ENCODE data around the gene SLCO1A2. TPM values are rescaled to one million over a fixed set of nuclear protein-coding genes. Genes with fewer than 3 reads are reported as not detected.

SLCO1A2 gene
- total RNA-seq, 2 experiments from 2014 or later = not detected

DNA sequence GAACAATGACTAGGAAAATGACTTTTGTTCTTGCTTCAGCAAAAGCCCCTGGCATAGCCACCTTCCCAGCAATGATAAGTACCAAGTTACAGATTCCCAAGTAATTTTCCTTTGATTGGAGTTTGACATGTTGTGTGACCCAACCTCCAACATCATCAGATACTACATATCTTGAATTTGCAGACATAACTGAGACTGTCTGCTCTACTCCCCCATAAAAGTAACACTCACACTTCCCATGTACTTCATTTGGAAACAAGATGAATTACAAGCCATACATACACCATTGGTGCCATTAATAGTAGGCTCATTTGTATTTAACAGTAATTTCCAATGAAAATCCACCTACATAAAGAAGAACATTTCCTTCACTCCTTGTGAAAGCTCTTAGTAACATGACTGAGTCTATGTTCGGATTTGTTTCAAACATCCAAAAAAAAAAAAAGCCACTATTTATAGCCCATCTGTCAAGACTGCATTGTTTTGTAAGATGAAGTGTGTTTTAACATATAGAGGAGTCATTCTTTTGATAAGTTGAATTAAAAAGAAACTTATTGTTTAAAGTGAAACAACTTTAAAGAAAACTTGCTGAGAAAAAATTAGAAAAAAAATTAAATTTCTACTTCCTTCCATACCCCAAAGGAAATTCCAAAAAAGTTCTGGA lies 12.0 kb upstream of the SLCO1A2 start:
- H3K27me3 Mint-ChIP-seq = peaks cover 3% of the 10 kb centered on the region
- ChIA-PET CTCF (no interaction called here), POLR2A (no interaction called here)
- H3K27ac Mint-ChIP-seq = no peak overlapping the region
- no peaks in the 10 kb centered on the region for H3K4me1 Mint-ChIP-seq (ENCODE audit: low read depth)
- H3K4me3 Mint-ChIP-seq = no peak overlapping the region
- intact Hi-C loops (cut with micrococcal nuclease) = no loop called here
- DNase-seq = no peak
- no peaks in the 10 kb centered on the region for H3K36me3 Mint-ChIP-seq
- no peaks in the 10 kb centered on the region for H3K9me3 Mint-ChIP-seq

DNA sequence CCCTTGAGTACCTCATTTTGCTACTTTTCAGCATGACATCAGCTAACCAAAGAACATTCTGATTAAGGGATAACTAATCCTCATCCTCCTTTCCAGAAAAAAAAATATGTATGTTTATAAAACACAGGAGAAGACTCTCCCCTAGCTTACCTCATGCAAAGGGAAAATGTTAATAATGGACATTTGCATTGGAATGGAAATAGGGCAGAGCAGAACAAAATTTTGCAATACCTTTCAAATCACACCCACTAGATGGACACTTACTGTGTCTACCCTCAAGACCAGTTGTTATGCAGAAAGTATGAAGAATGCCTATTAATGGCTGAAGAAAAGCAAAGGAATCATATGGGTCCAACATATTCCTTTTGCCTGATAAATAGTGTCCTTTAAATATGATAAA lies 8.9 kb upstream of the SLCO1A2 start:
- Mint-ChIP-seq H3K9me3 (no peaks in the 10 kb centered on the region), H3K4me3 (no peak overlapping the region), H3K4me1 (ENCODE audit: low read depth) (no peaks in the 10 kb centered on the region), H3K27me3 (peaks cover 3% of the 10 kb centered on the region), H3K27ac (no peak overlapping the region), H3K36me3 (no peaks in the 10 kb centered on the region)
- CTCF ChIA-PET = no interaction called here
- intact Hi-C loops (cut with micrococcal nuclease) = no loop called here
- DNase-seq = no peak
- POLR2A ChIA-PET = no interaction called here

DNA sequence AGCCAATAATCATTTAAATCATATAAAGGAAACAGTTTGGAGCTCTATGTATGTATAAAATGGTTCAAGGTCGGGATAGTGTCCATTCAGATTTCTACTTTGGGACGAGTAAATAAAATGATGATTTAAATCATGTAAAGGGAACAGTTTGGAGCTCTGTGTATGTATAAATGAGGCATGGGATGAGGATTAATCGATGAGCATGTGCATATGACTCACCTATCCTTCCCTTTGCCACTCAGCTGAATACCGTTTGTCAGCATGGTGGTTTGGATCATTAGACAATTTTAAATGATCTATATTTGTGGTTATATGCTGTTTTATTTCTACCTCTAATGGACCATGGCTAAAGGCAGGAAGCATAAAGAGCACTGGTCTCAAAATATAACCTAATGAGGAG lies 7.1 kb upstream of the SLCO1A2 start:
- intact Hi-C loops (cut with micrococcal nuclease) = no loop called here
- H3K4me1 Mint-ChIP-seq (ENCODE audit: low read depth) = no peaks in the 10 kb centered on the region
- no peaks in the 10 kb centered on the region for H3K9me3 Mint-ChIP-seq
- no peak overlapping the region for H3K4me3 Mint-ChIP-seq
- CTCF ChIA-PET = interaction anchor here (0.6 kb wide), 1 partner anchor 1249 kb away, joined by 3 read pairs; no protein-coding TSS in a partner anchor
- H3K27me3 Mint-ChIP-seq = peaks cover 2% of the 10 kb centered on the region
- DNase-seq = no peak
- no peak overlapping the region for H3K27ac Mint-ChIP-seq
- no peaks in the 10 kb centered on the region for H3K36me3 Mint-ChIP-seq
- POLR2A ChIA-PET = no interaction called here

DNA sequence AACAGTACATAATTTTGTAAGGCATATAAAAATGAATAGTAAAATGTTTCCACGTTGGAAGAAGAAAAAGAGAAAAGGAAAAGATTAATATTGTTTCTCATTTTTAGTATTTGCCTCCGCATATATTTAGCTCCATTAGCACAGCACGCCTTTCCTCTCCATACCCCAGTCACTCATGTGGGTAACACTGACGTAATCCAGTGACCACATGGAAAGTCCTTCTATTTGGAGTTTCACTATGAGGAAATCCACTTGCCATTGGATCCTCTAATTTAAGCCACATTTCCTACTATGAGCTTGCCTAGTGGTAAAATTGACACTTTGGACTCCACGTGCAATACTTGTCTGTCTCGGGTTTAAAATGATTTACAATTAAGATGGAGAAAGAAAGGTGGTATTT lies 5.7 kb upstream of the SLCO1A2 start:
- CTCF ChIA-PET = no interaction called here
- POLR2A ChIA-PET = no interaction called here
- Mint-ChIP-seq H3K4me1 (ENCODE audit: low read depth) (no peaks in the 10 kb centered on the region), H3K36me3 (no peaks in the 10 kb centered on the region), H3K27ac (no peak overlapping the region), H3K27me3 (no peaks in the 10 kb centered on the region), H3K9me3 (no peaks in the 10 kb centered on the region), H3K4me3 (no peak overlapping the region)
- DNase-seq = no peak
- intact Hi-C loops (cut with micrococcal nuclease) = no loop called here

DNA sequence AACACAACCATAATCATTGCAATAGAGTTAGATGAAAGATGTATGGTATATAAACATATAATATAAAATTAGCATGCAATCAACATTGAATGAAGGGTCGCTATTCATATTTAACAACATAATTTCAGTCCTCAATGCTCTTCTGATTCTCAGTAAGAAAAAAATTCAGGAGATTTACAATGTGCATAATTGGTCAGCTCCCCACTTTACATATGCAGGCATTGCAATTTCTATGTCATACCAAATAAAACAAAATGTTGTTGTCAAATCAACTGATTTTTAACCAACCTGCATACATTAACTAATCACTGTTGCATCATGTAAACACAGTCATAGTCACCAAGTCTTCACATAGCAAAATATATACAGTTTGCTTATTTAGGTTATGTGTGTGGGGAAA lies 5.2 kb upstream of the SLCO1A2 start:
- Mint-ChIP-seq H3K36me3 (no peaks in the 10 kb centered on the region), H3K27ac (no peak overlapping the region), H3K27me3 (no peaks in the 10 kb centered on the region), H3K4me3 (no peak overlapping the region), H3K9me3 (no peaks in the 10 kb centered on the region), H3K4me1 (ENCODE audit: low read depth) (no peaks in the 10 kb centered on the region)
- no peak for DNase-seq
- POLR2A ChIA-PET = no interaction called here
- CTCF ChIA-PET = no interaction called here
- intact Hi-C loops (cut with micrococcal nuclease) = no loop called here

DNA sequence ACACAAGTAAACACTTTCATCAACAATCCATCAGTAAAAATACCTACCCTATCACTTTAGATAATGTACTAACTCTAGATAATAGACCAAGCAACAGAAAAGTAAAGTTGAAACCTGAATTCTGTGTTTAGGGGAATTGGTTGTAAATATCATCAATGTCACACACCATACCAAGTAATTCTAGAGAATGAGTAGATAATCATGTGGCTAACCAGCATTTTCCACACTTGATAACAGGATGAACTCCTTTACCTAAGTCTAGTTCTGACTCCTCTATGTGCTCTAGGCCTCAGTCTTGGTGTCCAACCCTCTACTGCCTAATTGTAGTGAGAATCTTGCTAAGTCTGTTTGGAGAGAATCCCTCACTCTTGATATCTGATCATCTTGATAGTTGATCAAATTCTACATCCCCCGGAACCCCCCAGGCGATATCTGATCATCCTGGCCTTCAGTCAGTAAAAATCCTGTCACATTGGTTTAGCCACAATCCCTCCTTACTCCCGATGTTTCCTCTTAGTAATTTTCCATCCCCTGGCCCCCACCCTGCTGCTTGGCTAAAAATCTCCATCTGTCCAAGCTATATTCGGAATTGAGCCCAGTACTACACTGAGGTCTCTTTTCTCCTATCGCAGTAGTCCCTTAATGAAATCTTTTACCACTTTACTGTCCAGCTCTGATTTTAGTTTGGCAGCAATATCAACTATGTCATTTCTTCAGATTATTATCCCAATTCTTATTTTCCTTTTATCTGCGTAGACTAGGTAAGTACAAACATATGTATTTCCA lies 3.4 kb upstream of the SLCO1A2 start:
- H3K9me3 Mint-ChIP-seq = no peaks in the 10 kb centered on the region
- CTCF ChIA-PET = no interaction called here
- H3K4me3 Mint-ChIP-seq = no peak overlapping the region
- no peak overlapping the region for H3K27ac Mint-ChIP-seq
- POLR2A ChIA-PET = no interaction called here
- H3K36me3 Mint-ChIP-seq = no peaks in the 10 kb centered on the region
- DNase-seq = no peak
- H3K27me3 Mint-ChIP-seq = no peaks in the 10 kb centered on the region
- no peaks in the 10 kb centered on the region for H3K4me1 Mint-ChIP-seq (ENCODE audit: low read depth)
- intact Hi-C loops (cut with micrococcal nuclease) = no loop called here

DNA sequence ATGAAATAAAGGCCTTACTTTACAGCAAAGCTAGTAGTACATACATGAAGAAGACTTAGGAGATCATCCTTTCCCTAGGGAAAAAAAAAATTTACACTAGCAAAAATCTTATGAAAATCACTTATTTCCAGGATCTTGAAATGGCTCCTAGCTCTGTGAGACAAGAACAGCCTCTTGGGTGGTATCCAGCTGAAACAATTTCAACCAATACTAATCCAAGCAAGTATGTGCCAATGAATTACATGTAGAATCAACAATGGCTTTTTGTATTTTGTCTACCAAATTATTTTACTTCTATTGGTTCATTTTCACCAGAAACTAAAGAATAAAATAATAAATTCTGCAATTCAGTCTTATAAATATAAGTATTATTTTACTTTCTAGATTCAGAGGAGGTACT lies 2.7 kb upstream of the SLCO1A2 start:
- ChIA-PET POLR2A (no interaction called here), CTCF (no interaction called here)
- Mint-ChIP-seq H3K9me3 (no peaks in the 10 kb centered on the region), H3K4me1 (ENCODE audit: low read depth) (no peaks in the 10 kb centered on the region), H3K27me3 (no peaks in the 10 kb centered on the region), H3K36me3 (no peaks in the 10 kb centered on the region), H3K27ac (no peak overlapping the region), H3K4me3 (no peak overlapping the region)
- intact Hi-C loops (cut with micrococcal nuclease) = no loop called here
- no peak for DNase-seq

DNA sequence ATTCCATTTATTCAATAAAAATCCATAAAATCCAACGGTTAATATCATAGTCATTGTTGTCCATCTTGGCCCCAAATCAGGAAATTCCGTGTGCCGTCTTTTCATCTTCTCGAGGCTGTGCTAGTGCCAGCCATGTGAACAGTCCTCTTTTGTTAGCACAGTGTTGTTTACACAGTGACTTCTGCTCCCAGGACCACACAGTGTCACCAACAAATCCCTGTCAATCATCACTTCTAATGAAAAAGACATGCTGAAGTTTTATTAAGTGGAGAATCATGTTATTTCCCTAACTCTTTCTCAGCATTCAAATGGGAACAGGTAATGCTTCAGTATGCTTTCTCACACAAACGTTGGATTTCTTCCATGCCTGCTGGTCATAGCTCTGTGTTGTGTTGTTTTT lies 1.9 kb upstream of the SLCO1A2 start:
- ChIA-PET CTCF (no interaction called here), POLR2A (no interaction called here)
- Mint-ChIP-seq H3K4me1 (ENCODE audit: low read depth) (no peaks in the 10 kb centered on the region), H3K4me3 (no peak overlapping the region), H3K27ac (no peak overlapping the region), H3K36me3 (no peaks in the 10 kb centered on the region), H3K9me3 (no peaks in the 10 kb centered on the region), H3K27me3 (peaks cover 1% of the 10 kb centered on the region)
- intact Hi-C loops (cut with micrococcal nuclease) = no loop called here
- DNase-seq = no peak

DNA sequence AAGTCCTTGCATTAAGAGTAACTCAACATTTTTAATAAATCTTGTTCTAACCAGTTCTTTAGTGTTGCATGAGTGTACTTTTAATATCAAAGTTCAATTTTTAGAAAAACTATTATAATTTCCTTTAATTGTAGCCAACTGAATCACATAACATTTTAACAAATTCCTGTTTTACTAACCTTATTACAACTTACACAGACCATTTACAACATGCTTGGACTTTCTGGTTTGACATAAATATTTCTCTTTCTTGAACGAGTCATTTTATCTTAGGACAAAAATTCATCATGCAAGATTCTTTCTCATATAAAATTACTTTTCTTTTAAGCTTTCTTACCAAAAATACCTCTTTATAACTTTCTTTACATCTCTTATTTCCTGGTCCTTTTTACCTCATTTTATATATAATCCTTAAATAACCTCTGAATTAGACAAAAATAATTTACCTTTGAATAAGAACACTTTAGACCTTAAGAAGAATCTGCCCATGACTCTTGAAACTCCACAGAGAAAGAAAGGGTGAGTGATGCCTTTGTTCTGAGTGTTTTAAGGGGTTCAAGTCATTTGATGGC lies 3.9 kb downstream of the SLCO1A2 start:
- Mint-ChIP-seq H3K27ac (no peak overlapping the region), H3K9me3 (peaks cover 27% of the 10 kb centered on the region), H3K4me3 (no peak overlapping the region), H3K27me3 (peaks cover 1% of the 10 kb centered on the region), H3K36me3 (peaks cover 7% of the 10 kb centered on the region), H3K4me1 (ENCODE audit: low read depth) (no peaks in the 10 kb centered on the region)
- POLR2A ChIA-PET = no interaction called here
- intact Hi-C loops (cut with micrococcal nuclease) = no loop called here
- CTCF ChIA-PET = no interaction called here
- DNase-seq = no peak

DNA sequence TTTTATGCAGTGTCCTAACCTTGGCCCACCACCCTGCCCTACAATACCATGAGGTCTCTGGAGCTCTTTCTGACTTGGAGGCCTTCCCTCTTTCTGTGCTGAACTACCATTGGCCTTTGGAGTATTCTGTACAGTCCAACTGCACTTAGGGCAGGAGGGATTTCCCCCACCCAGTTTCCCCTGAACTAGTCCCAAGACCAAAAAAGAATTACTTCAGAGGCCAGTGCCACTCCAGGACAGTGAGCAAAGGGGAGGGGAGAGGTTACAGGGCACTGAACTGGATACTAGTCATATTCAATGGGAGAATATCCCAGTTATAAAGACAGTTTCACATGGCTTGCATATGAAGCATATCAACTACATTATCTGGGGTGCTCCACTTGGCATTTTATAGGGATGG lies 6.1 kb downstream of the SLCO1A2 start:
- peaks cover 7% of the 10 kb centered on the region for H3K36me3 Mint-ChIP-seq
- intact Hi-C loops (cut with micrococcal nuclease) = no loop called here
- POLR2A ChIA-PET = no interaction called here

DNA sequence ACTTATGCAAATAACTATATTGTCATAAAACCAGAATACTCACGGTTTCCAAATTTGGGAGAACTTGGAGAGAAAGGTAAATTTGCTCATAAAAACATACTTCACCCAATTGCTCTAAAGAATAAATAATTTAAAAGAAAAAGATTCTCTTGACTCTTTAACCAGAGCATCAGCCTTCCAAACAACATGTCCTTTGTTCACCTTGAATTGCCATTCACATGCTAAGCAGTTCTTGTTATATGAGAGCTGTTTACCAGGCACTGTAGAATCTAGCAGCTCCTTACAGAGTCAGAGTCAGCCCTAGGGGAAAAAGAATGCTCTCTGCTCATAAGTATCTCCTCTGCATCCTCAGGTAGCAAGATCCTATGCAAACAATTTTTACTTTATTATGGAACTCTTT lies 10.2 kb downstream of the SLCO1A2 start:
- ChIA-PET CTCF (no interaction called here), POLR2A (no interaction called here)
- DNase-seq = no peak
- H3K4me1 Mint-ChIP-seq (ENCODE audit: low read depth) = no peaks in the 10 kb centered on the region
- no peaks in the 10 kb centered on the region for H3K27me3 Mint-ChIP-seq
- H3K36me3 Mint-ChIP-seq = peaks cover 7% of the 10 kb centered on the region
- H3K9me3 Mint-ChIP-seq = peaks cover 21% of the 10 kb centered on the region
- H3K4me3 Mint-ChIP-seq = no peak overlapping the region
- intact Hi-C loops (cut with micrococcal nuclease) = no loop called here
- H3K27ac Mint-ChIP-seq = no peak overlapping the region

More for the DNA sequence above, 6.1 kb downstream of the SLCO1A2 start:
- H3K27ac Mint-ChIP-seq = no peak overlapping the region
- H3K4me3 Mint-ChIP-seq = no peak overlapping the region
- peaks cover 1% of the 10 kb centered on the region for H3K27me3 Mint-ChIP-seq
- DNase-seq = no peak
- no peaks in the 10 kb centered on the region for H3K4me1 Mint-ChIP-seq (ENCODE audit: low read depth)
- H3K9me3 Mint-ChIP-seq = peaks cover 29% of the 10 kb centered on the region
- CTCF ChIA-PET = no interaction called here

DNA sequence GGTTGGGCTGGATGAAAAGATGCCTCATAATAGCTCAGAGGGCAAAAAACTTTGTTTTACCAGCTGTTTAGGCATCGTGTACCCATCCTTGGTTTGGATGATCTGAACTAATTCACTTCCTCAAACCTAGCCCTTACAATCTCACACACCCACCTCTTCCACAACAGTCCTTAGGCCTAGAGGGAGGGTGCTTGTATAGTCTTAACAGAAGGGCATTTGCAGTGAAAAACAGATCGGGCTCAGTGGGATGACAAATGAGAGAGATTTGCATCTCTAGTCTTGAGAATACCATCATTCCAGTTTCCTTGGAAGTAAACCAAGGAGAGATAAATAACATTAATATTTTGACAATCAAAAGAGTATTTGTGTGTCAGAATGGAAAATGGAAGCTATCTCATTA lies 11.0 kb downstream of the SLCO1A2 start:
- ChIA-PET POLR2A (no interaction called here), CTCF (no interaction called here)
- H3K9me3 Mint-ChIP-seq = peaks cover 21% of the 10 kb centered on the region
- no peak for DNase-seq
- no peaks in the 10 kb centered on the region for H3K4me1 Mint-ChIP-seq (ENCODE audit: low read depth)
- no peaks in the 10 kb centered on the region for H3K27me3 Mint-ChIP-seq
- no peak overlapping the region for H3K27ac Mint-ChIP-seq
- intact Hi-C loops (cut with micrococcal nuclease) = no loop called here
- H3K36me3 Mint-ChIP-seq = peaks cover 7% of the 10 kb centered on the region
- H3K4me3 Mint-ChIP-seq = no peak overlapping the region

DNA sequence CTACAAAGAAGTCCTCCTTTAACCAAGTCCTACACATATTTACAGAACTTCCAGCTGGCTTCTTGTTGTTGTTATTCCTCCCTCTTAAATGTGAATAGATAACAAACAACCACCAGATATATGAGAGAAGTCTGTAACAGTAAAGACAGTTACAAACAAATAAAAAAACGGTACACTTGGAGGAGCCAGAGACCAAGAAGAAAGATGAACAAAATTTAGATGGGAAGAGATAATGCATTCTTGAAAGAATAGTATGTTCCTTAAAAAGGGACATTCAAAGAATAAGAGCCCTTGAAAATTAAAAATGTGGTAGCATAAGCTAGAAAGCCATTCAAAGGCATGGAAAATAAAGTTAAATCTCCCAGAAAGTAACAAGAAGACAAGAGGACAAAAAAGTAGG lies 25.9 kb downstream of the SLCO1A2 start:
- no peaks in the 10 kb centered on the region for H3K9me3 Mint-ChIP-seq
- CTCF ChIA-PET = interaction anchor here (1.0 to 1.6 kb wide), 2 partner anchors 12 to 372 kb away, joined by 4 read pairs; no protein-coding TSS in a partner anchor
- no peak overlapping the region for H3K4me3 Mint-ChIP-seq
- DNase-seq = no peak
- H3K4me1 Mint-ChIP-seq (ENCODE audit: low read depth) = no peaks in the 10 kb centered on the region
- POLR2A ChIA-PET = no interaction called here
- H3K36me3 Mint-ChIP-seq = no peaks in the 10 kb centered on the region
- no peaks in the 10 kb centered on the region for H3K27me3 Mint-ChIP-seq
- no peak overlapping the region for H3K27ac Mint-ChIP-seq
- intact Hi-C loops (cut with micrococcal nuclease) = no loop called here
